NT2/D1 (cell line): Measurements from ENCODE around the gene TENM4.

Source experiments
- DNase-seq: peaks from one replicate; pipeline ENCODE4 v3.0.0-alpha.2; 2011; ENCODE audit warnings: low read depth, low spot score
- H3K27me3 ChIP-seq: 2 replicates; pipeline ENCODE4 v1.6.0; 2011; ENCODE audit warnings: mild to moderate bottlenecking; ENCODE audit not compliant: insufficient read length, insufficient read depth
- H3K36me3 ChIP-seq: 2 replicates; pipeline ENCODE4 v1.6.1; 2011; ENCODE audit warnings: mild to moderate bottlenecking, low read length, mixed read lengths; ENCODE audit not compliant: insufficient read depth, insufficient read length
- H3K4me1 ChIP-seq: 2 replicates; pipeline ENCODE4 v1.5.1; 2011; ENCODE audit not compliant: insufficient read depth, insufficient read length
- H3K4me3 ChIP-seq: 2 replicates; pipeline ENCODE4 v1.5.1; 2011; ENCODE audit warnings: low read depth; ENCODE audit not compliant: insufficient read length
- H3K9ac ChIP-seq: 2 replicates; pipeline ENCODE4 v1.6.0; 2011; ENCODE audit warnings: low read depth; ENCODE audit not compliant: insufficient read length
- H3K9me3 ChIP-seq: 2 replicates; pipeline ENCODE4 v1.5.1; 2011; ENCODE audit warnings: mild to moderate bottlenecking, low read length; ENCODE audit not compliant: insufficient read depth
- SUZ12 ChIP-seq: IDR thresholded peaks from 2 replicates; pipeline ENCODE4 v1.6.1; 2011; ENCODE audit not compliant: insufficient read length, insufficient read depth; ENCODE audit errors: extremely low read depth
- YY1 ChIP-seq: IDR thresholded peaks from 2 replicates; pipeline ENCODE4 v1.6.1; 2011; ENCODE audit not compliant: insufficient read length, insufficient read depth
- ZNF274 ChIP-seq: IDR thresholded peaks from 2 replicates; pipeline ENCODE4 v1.6.1; 2011; ENCODE audit warnings: mild to moderate bottlenecking, low read depth, low read length

Gene TENM4

GRCh38 chr11:79045800-79046304 lies 395.0 kb downstream of the TENM4 start:
- peaks cover 3% of the 10 kb centered on the region for H3K4me1 ChIP-seq
- TF ChIP-seq ZNF274: no peak
- TF ChIP-seq SUZ12: no peak
- TF ChIP-seq YY1: no peak
- no peaks in the 10 kb centered on the region for H3K9me3 ChIP-seq
- H3K9ac ChIP-seq: no peak overlapping the region
- H3K27me3 ChIP-seq: no peaks in the 10 kb centered on the region
- DNase-seq: no peak
- H3K4me3 ChIP-seq: no peak overlapping the region
- H3K36me3 ChIP-seq: no peaks in the 10 kb centered on the region

DNA sequence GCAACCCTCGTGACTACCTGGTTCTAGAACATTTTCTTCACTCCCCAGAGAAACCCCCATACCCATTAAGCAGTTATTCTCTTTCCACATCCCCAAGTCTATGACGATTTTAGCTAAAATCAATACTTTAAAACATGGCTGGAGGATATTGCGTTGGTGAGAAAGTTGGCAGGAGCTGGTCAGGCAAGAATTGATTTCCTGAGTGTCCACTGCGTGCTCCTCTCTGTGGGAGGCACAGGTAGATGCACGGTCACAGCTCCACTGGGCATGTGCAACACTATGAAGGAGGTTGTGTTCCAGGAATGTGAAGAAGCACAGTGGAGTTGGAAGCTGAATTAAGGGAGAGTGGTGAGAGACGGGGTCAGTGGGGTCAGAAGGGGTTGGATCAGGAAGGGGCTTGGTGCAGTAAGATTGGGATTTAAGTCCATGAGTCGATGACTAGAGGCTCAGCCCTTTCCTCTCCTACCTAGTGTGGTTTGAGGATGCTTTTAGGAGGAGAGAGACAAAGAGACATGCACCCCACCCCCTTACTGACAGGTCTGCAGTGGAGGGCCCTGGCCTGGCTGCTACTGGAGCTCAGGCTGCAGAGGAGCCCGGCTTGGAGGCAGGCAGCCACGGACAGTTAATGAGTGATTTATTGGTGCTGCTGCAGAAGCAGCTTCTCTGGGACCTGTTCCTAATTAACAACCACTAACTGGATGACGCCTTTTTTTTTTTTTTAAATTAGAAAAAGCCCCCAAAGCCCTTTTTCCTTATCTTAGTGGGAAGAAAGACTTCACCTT lies 395.6 kb downstream of the TENM4 start:
- Histone ChIP-seq H3K9me3 (no peaks in the 10 kb centered on the region), H3K4me3 (no peak overlapping the region), H3K36me3 (no peaks in the 10 kb centered on the region), H3K27me3 (no peaks in the 10 kb centered on the region), H3K9ac (no peak overlapping the region), H3K4me1 (peaks cover 3% of the 10 kb centered on the region)
- TF ChIP-seq ZNF274: no peak
- no peak for DNase-seq

GRCh38 chr11:79044201-79044600 lies 396.6 kb downstream of the TENM4 start:
- H3K9ac ChIP-seq: no peak overlapping the region
- H3K4me1 ChIP-seq: peaks cover 3% of the 10 kb centered on the region
- DNase-seq: no peak
- H3K4me3 ChIP-seq: no peak overlapping the region
- H3K9me3 ChIP-seq: no peaks in the 10 kb centered on the region
- no peaks in the 10 kb centered on the region for H3K27me3 ChIP-seq
- TF ChIP-seq ZNF274 (no peak), YY1 (no peak), SUZ12 (no peak)
- H3K36me3 ChIP-seq: no peaks in the 10 kb centered on the region

DNA sequence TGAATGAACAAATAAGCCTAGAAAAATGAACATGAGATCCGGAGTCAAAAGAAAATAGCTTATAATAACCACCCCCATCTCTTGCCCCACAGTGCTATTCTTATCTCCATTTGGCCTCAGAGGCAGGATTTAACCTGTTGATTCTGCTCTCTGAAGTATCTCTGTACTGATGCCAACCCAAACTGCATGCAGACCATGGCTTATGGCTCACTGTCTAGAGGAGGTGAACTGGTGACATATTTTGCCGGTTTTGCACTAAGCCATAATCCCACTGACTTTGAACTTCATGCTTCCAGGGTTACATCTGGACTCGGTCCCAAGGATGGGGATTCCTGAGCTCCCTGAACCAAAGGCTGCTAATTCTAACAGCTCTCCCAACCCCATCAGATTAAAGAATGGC lies 397.1 kb downstream of the TENM4 start:
- DNase-seq: no peak

GRCh38 chr11:79042824-79043223 lies 398.0 kb downstream of the TENM4 start:
- peaks cover 3% of the 10 kb centered on the region for H3K4me1 ChIP-seq
- H3K9me3 ChIP-seq: no peaks in the 10 kb centered on the region
- H3K4me3 ChIP-seq: no peak overlapping the region
- no peak for DNase-seq
- TF ChIP-seq SUZ12 (no peak), ZNF274 (no peak), YY1 (no peak)
- H3K9ac ChIP-seq: no peak overlapping the region
- H3K36me3 ChIP-seq: no peaks in the 10 kb centered on the region
- no peaks in the 10 kb centered on the region for H3K27me3 ChIP-seq

More for the DNA sequence above, 397.1 kb downstream of the TENM4 start:
- Histone ChIP-seq H3K4me3 (no peak overlapping the region), H3K27me3 (no peaks in the 10 kb centered on the region), H3K9me3 (no peaks in the 10 kb centered on the region), H3K36me3 (no peaks in the 10 kb centered on the region), H3K9ac (no peak overlapping the region), H3K4me1 (peaks cover 3% of the 10 kb centered on the region)
- TF ChIP-seq SUZ12 (no peak), YY1 (no peak), ZNF274 (no peak)

DNA sequence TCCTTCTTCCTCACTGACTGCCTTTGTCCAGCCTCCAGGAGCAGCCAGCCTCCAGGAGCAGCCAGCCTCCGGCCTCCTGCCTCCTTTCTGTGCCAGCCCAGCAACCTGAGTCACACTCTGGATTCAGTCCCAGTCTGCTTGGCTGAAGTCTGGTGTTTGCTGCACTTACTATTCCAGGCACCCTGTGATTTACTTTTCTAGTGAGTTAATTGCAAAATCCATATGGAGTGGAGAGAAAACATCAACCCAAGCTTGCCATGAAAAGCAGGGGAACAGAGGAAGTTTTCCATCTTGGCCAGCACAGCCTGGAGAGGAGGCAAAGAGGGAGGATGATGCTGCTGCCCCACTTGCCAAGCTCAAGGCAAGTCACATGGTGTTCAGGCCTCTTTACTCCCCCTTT lies 400.5 kb downstream of the TENM4 start:
- DNase-seq: no peak
- no peak overlapping the region for H3K4me3 ChIP-seq

DNA sequence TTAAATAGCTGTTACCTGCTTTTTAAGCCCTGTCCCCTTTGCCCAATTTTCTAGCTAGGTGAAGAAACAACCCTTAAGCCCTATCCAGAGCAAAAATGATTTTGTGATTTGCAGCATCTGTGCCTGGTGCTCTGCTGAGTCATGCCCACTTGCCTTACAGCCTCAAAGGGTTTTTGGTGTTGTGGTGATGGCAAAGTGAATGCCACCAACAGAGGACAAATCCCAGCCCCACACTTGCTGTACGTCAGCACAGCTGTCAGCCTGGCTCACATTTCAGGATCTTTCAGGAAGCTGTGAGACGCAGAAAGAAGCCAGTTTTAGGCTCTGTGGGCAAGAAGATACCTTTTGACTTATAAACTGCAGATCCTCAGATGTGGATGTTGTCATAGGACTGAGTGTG lies 401.7 kb downstream of the TENM4 start:
- Histone ChIP-seq H3K27me3 (no peaks in the 10 kb centered on the region), H3K9ac (no peak overlapping the region), H3K4me1 (no peaks in the 10 kb centered on the region), H3K4me3 (no peak overlapping the region), H3K36me3 (no peaks in the 10 kb centered on the region), H3K9me3 (no peaks in the 10 kb centered on the region)
- TF ChIP-seq YY1 (no peak), ZNF274 (no peak), SUZ12 (no peak)
- no peak for DNase-seq

More for the DNA sequence above, 400.5 kb downstream of the TENM4 start:
- Histone ChIP-seq H3K4me1 (no peaks in the 10 kb centered on the region), H3K9me3 (no peaks in the 10 kb centered on the region), H3K9ac (no peak overlapping the region), H3K27me3 (no peaks in the 10 kb centered on the region), H3K36me3 (no peaks in the 10 kb centered on the region)
- no peak for TF ChIP-seq YY1
- TF ChIP-seq ZNF274: no peak
- TF ChIP-seq SUZ12: no peak
